ENCODE measurements around the gene MCFD2. TPM values are rescaled to one million over a fixed set of nuclear protein-coding genes. Genes with fewer than 3 reads are reported as not detected.

The MCFD2 gene
- total and polyA plus RNA-seq, 3 donors from 2014 or later, result 65.4 to 74.5 (median 67.6) TPM

- intact Hi-C loops (cut with DNase I; ENCODE audit: low total_unique reads), result no loop called here
- H3K36me3 ChIP-seq (ENCODE audit: low read depth, missing control alignments), result no peaks in the 10 kb centered on the region
- no peaks in the 10 kb centered on the region for H3K9me3 ChIP-seq
- no peak for DNase-seq
- H3K27me3 ChIP-seq, result no peaks in the 10 kb centered on the region
- no peak overlapping the region for H3K27ac ChIP-seq
- no peaks in the 10 kb centered on the region for H3K4me1 ChIP-seq
- WGBS, 2 donors, result 93 to 95% methylated on average over 6 of the region's 6 CpGs
- TF ChIP-seq, protein P1, sequence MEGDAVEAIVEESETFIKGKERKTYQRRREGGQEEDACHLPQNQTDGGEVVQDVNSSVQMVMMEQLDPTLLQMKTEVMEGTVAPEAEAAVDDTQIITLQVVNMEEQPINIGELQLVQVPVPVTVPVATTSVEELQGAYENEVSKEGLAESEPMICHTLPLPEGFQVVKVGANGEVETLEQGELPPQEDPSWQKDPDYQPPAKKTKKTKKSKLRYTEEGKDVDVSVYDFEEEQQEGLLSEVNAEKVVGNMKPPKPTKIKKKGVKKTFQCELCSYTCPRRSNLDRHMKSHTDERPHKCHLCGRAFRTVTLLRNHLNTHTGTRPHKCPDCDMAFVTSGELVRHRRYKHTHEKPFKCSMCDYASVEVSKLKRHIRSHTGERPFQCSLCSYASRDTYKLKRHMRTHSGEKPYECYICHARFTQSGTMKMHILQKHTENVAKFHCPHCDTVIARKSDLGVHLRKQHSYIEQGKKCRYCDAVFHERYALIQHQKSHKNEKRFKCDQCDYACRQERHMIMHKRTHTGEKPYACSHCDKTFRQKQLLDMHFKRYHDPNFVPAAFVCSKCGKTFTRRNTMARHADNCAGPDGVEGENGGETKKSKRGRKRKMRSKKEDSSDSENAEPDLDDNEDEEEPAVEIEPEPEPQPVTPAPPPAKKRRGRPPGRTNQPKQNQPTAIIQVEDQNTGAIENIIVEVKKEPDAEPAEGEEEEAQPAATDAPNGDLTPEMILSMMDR (IDR thresholded peaks at IDR 0.05), result no peak
- TF ChIP-seq POLR2A (IDR thresholded peaks at IDR 0.05), result no peak
- no peak overlapping the region for H3K4me3 ChIP-seq
Measured at GRCh38 chr2:46886268-46887027, 29.2 kb downstream of the MCFD2 start.

GRCh38 chr2:46885376-46885775 is 30.2 kb downstream of the MCFD2 start:
- Histone ChIP-seq H3K4me3 (no peak overlapping the region), H3K27me3 (no peaks in the 10 kb centered on the region), H3K9me3 (no peaks in the 10 kb centered on the region), H3K27ac (no peak overlapping the region), H3K36me3 (ENCODE audit: low read depth, missing control alignments) (no peaks in the 10 kb centered on the region), H3K4me1 (no peaks in the 10 kb centered on the region)
- no peak for TF ChIP-seq POLR2A (IDR thresholded peaks at IDR 0.05)
- TF ChIP-seq, protein P1 (IDR thresholded peaks at IDR 0.05), result no peak
- DNase-seq, result no peak
- intact Hi-C loops (cut with DNase I; ENCODE audit: low total_unique reads), result no loop called here
- WGBS, 2 donors, result 64 to 68% methylated on average over 4 of the region's 4 CpGs

DNA sequence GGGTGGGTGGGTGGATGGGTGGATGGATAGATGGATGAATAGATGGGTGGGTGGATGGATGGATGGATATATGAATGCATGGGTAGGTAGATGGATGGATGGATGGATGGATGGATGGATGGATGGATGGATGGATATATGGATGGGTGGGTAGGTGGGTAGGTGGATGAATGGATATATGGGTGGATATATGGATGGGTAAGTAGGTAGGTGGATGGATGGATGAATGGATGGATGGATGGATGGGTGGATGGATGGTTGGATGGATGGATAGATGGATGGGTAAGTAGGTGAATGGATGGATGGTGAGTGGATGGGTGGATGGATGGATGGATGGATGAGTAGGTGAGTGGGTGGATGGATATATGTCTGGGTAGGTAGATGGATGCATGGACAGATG is 36.1 kb downstream of the MCFD2 start:
- no peak overlapping the region for H3K27ac ChIP-seq
- no peak overlapping the region for H3K4me3 ChIP-seq
- DNase-seq, result no peak
- H3K27me3 ChIP-seq, result no peaks in the 10 kb centered on the region
- no peaks in the 10 kb centered on the region for H3K36me3 ChIP-seq (ENCODE audit: low read depth, missing control alignments)
- H3K9me3 ChIP-seq, result no peaks in the 10 kb centered on the region
- peaks cover 7% of the 10 kb centered on the region for H3K4me1 ChIP-seq
- no peak for TF ChIP-seq POLR2A (IDR thresholded peaks at IDR 0.05)
- TF ChIP-seq, protein P1 (IDR thresholded peaks at IDR 0.05), result no peak
- intact Hi-C loops (cut with DNase I; ENCODE audit: low total_unique reads), result no loop called here

DNA sequence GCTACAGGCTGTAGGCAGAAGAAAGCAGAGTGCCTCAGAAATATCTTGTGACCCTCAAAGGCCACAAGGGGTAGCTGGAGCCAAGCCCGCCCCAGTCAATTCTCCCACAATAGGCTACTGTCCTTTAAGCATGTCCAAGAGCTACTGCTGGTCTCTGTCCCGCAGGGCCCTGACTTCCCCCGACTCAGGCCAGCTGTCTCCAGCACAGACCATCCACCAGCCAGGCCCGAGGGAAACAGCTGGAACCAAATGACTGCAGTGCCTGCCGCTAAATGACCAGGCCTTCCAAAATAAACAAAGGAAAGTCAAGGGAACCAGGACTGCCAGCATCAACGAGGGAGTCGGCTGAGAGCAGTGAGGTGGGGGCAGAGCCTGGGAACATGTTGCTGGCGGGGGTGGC is 36.7 kb downstream of the MCFD2 start:
- TF ChIP-seq, protein P1 (IDR thresholded peaks at IDR 0.05), result no peak
- no peak for TF ChIP-seq POLR2A (IDR thresholded peaks at IDR 0.05)
- H3K9me3 ChIP-seq, result no peaks in the 10 kb centered on the region
- intact Hi-C loops (cut with DNase I; ENCODE audit: low total_unique reads), result no loop called here
- no peak for DNase-seq
- H3K27me3 ChIP-seq, result no peaks in the 10 kb centered on the region
- WGBS, 2 donors, result 36 to 55% methylated on average over 5 to 8 of the region's 8 CpGs
- no peak overlapping the region for H3K27ac ChIP-seq
- no peak overlapping the region for H3K4me3 ChIP-seq
- peaks cover 7% of the 10 kb centered on the region for H3K4me1 ChIP-seq
- H3K36me3 ChIP-seq (ENCODE audit: low read depth, missing control alignments), result no peaks in the 10 kb centered on the region

All from testis (tissue), 3 donors.